ENCODE results near the gene STUM. TPM values are rescaled to one million over a fixed set of nuclear protein-coding genes. Genes with fewer than 3 reads are reported as not detected.

Gene STUM
- total RNA-seq, 1 experiment from 2014 or later: 0.11 TPM

DNA sequence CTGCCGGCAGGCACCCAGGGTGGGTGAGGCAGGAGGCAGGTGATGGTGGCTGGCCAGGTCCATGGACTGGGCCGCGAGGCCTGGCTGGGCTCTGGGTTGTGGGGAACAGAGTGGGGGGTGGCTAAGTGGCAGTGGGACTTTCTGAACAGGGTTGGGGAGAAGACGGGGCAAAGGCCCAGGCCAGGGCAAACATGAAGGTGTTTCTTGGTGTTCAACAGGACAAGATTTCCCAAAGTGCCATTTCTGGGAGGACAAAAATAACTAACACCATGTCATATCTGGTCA lies 26.8 kb downstream of the STUM start:
- H4K91ac ChIP-seq (ENCODE audit: insufficient read length, low read depth, low read length): no peak overlapping the region
- no peak overlapping the region for H3K27ac Mint-ChIP-seq
- H4K5ac ChIP-seq (ENCODE audit: insufficient read length, low read depth, low read length): no peak overlapping the region
- H3K79me1 ChIP-seq (ENCODE audit: insufficient read depth, low read depth, low read length, poor library complexity, severe bottlenecking): no peaks in the 10 kb centered on the region
- H2BK5ac ChIP-seq (ENCODE audit: insufficient read length, low read length): no peak overlapping the region
- H2BK120ac ChIP-seq (ENCODE audit: low read depth, low read length, poor library complexity, severe bottlenecking): no peak overlapping the region
- H3K4me1 Mint-ChIP-seq: peaks cover 11 to 15% of the 10 kb centered on the region in 2 experiments
- H4K20me1 ChIP-seq (ENCODE audit: control insufficient read depth, insufficient read depth, insufficient read length): no peaks in the 10 kb centered on the region
- no peak overlapping the region for H2BK12ac ChIP-seq (ENCODE audit: insufficient read length, low read depth, low read length)
- no peak overlapping the region for H4K8ac ChIP-seq (replicated peaks; ENCODE audit: insufficient read length, low read depth, low read length)
- no peak overlapping the region for H3K4me3 Mint-ChIP-seq
- H3K79me2 ChIP-seq (ENCODE audit: insufficient read depth, low read length): no peaks in the 10 kb centered on the region
- TF ChIP-seq, protein P1, sequence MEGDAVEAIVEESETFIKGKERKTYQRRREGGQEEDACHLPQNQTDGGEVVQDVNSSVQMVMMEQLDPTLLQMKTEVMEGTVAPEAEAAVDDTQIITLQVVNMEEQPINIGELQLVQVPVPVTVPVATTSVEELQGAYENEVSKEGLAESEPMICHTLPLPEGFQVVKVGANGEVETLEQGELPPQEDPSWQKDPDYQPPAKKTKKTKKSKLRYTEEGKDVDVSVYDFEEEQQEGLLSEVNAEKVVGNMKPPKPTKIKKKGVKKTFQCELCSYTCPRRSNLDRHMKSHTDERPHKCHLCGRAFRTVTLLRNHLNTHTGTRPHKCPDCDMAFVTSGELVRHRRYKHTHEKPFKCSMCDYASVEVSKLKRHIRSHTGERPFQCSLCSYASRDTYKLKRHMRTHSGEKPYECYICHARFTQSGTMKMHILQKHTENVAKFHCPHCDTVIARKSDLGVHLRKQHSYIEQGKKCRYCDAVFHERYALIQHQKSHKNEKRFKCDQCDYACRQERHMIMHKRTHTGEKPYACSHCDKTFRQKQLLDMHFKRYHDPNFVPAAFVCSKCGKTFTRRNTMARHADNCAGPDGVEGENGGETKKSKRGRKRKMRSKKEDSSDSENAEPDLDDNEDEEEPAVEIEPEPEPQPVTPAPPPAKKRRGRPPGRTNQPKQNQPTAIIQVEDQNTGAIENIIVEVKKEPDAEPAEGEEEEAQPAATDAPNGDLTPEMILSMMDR (conservative IDR thresholded peaks at IDR 0.05): no peak
- no peak overlapping the region for H3K9ac ChIP-seq (ENCODE audit: extremely low read depth, insufficient read length, low read length)
- no peak overlapping the region for H2AFZ ChIP-seq (ENCODE audit: low read length)
- no peak overlapping the region for H3K27ac ChIP-seq (ENCODE audit: insufficient read length, low read depth, low read length)
- H3K18ac ChIP-seq (ENCODE audit: insufficient read length, low read depth, low read length): no peak overlapping the region
- peaks cover 0 to 1% (median 0%) of the 10 kb centered on the region in 3 experiments; a peak in 1 of 7 replicates for H3K36me3 Mint-ChIP-seq (ENCODE audit: insufficient read depth in 1 of 3, low read depth in 3 of 3)
- no peak for DNase-seq
- no peak overlapping the region for H2BK20ac ChIP-seq (ENCODE audit: low read depth, low read length, poor library complexity, severe bottlenecking)
- no peak overlapping the region for H3K4me2 ChIP-seq (ENCODE audit: insufficient read depth, insufficient read length, low read length)
- H3T11ph ChIP-seq (ENCODE audit: low read length): no peak overlapping the region
- no CpG with 5 or more reads among the region's 4 CpGs for WGBS (ENCODE audit: extremely low coverage, insufficient read length, low lambda C conversion rate)
- H3K4me1 ChIP-seq (ENCODE audit: insufficient read depth, low read length): no peaks in the 10 kb centered on the region
- no peaks in the 10 kb centered on the region for H3K27me3 ChIP-seq (ENCODE audit: insufficient read depth, low read length)
- H2AK5ac ChIP-seq (ENCODE audit: insufficient read length, low read length): no peak overlapping the region
- H3K9me3 ChIP-seq (ENCODE audit: control insufficient read depth, low read depth, low read length): no peaks in the 10 kb centered on the region
- no peaks in the 10 kb centered on the region for H3K23me2 ChIP-seq (ENCODE audit: insufficient read length, low read depth, low read length, poor library complexity, severe bottlenecking)
- no peak overlapping the region for H3K4ac ChIP-seq (ENCODE audit: low read depth, low read length)
- H3K27me3 Mint-ChIP-seq (ENCODE audit: low read depth): no peaks in the 10 kb centered on the region; the same call in 1 of the 2 replicates
- H3K23ac ChIP-seq (ENCODE audit: insufficient read length, low read depth, low read length): no peak overlapping the region
- no peak overlapping the region; the same call in 1 of the 2 replicates for H3K14ac ChIP-seq (ENCODE audit: insufficient read depth, low read length)
- H3K56ac ChIP-seq (ENCODE audit: insufficient read length, low read depth, low read length): no peak overlapping the region
- H3K9me3 Mint-ChIP-seq: no peaks in the 10 kb centered on the region
- no peak overlapping the region for H2BK15ac ChIP-seq (ENCODE audit: low read depth, low read length)

Data from H9 (cell line).